Uterus (tissue), 4 donors: ENCODE measurements around the gene C2orf81. TPM values are rescaled to one million over a fixed set of nuclear protein-coding genes. Genes with fewer than 3 reads are reported as not detected.
A peak's percentile ranks its signal among the peaks of the same experiment; 100 is the strongest.
"Not testable (repeated sequence)": the region's sequence is repeated elsewhere in the genome, so short reads cannot be mapped to it uniquely, and the experiment has no call there.

Experiments used
- DNase-seq, 2 donors: peaks; one replicate each; pipeline ENCODE4 v3.0.0-alpha.2; 2019 to 2020
- H3K27ac ChIP-seq, 2 donors: fragments of 200-600 bp; sonication (generic); 1 replicate in 1 of 2; 2 replicates in 1 of 2; pipeline ENCODE4 v1.5.1; 2016 to 2018
- H3K27me3 ChIP-seq, 2 donors: fragments of 200-600 bp; sonication (generic); one replicate each; pipeline ENCODE4 v1.5.1; 2018 to 2019; ENCODE audit warnings: control low read depth in 1 of 2
- H3K36me3 ChIP-seq, 2 donors: fragments of 200-600 bp; sonication (generic); one replicate each; pipeline ENCODE4 v1.5.1; 2019; ENCODE audit warnings: control low read depth in 1 of 2
- H3K4me1 ChIP-seq, 2 donors: fragments of 200-600 bp; sonication (generic); one replicate each; pipeline ENCODE4 v1.5.1; 2018 to 2019; ENCODE audit warnings: control low read depth in 1 of 2
- H3K4me3 ChIP-seq, 2 donors: fragments of 200-600 bp; sonication (generic); 1 replicate in 1 of 2; 2 replicates in 1 of 2; pipeline ENCODE4 v1.5.1; 2018 to 2019; ENCODE audit warnings: mild to moderate bottlenecking in 1 of 2
- H3K9me3 ChIP-seq, 2 donors: fragments of 200-600 bp; sonication (generic); one replicate each; pipeline ENCODE4 v1.5.1; 2019; ENCODE audit warnings: control low read depth in 1 of 2
- POLR2A ChIP-seq, 2 donors: fragments of 450-650 bp; IDR thresholded peaks; one replicate each; pipeline ENCODE4 v1.6.1; 2016; ENCODE audit warnings: antibody characterized with exemption in 2 of 2, mild to moderate bottlenecking in 1 of 2, moderate library complexity in 1 of 2
- intact Hi-C: fragments of 100-400 bp; cut with DNase I; formaldehyde crosslinking; loops from one replicate; pipeline ENCODE4 v1.15.1; 2023; ENCODE audit warnings: low total_unique reads
- total RNA-seq, 4 donors: library from RNA; depleted of rRNA in 3 of 4; stranded (reverse); fragments of >200 nt in 3 of 4; gene quantifications; one replicate each; pipeline versions ENCODE4 v1.1.0 to v1.2.4, GENCODE V29; 2014 to 2023
- TF ChIP-seq, protein P1 (sequence below), 4 experiments: fragments of 200-600 bp in 2 of 4; fragments of 450-650 bp in 2 of 4; sonication (generic) in 2 of 4; IDR thresholded peaks; one replicate each; pipeline ENCODE4 v1.5.1; 2016 to 2019; ENCODE audit warnings: antibody characterized with exemption in 4 of 4, mild to moderate bottlenecking in 2 of 4, moderate library complexity in 1 of 4
- donor health status: DM: yes; HTN: yes; CAD: no.

Gene C2orf81
- 1 to 10 TPM in 3 of 4 donors, not detected in 1; 2.1 to 5.7 (median 2.9) TPM for total RNA-seq

DNA sequence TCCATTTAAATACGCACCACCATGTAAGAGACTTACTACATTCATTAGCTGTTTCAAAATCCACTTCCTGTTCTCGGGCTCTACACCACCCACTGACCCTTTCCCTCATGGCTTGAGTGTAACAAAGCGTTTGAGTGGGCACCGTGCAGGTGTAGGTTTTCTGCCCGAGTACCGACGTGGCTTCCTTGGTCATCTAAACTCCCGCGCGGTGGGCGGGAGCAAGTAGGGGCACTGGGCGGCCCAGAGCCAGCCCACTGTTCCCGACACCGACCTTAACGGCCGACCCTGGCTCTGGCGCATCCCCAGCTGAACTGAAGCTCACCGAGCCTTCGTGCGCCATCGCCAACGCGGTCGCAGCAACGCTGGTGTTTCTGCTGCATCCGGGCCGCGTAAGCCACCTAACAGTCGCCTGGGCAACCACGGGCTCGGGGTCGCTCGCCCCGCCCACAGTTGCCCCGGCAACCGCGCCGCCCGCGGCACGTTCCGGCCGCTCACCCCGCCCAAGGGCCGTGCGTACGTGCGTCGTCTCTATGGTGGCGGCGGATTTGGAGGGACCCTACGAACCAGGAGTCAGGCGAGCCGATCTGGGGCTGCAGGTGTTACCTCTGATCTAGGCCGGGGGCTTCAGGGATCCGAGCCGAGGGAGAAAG lies at the start of gene C2orf81, which contains the start of gene WDR54:
TSS of gene C2orf81 (minus strand) at position 399 of the 650 bp plus-strand sequence. CDS start at position 340, 59 bp downstream.
TSS of gene WDR54 (plus strand) at position 510 of the 650 bp plus-strand sequence. CDS start 424 bp downstream, outside the sequence.
- Histone ChIP-seq H3K4me1 (no peaks in the 10 kb centered on the region), H3K9me3 (no peaks in the 10 kb centered on the region), H3K36me3 (no peaks in the 10 kb centered on the region), H3K27me3 (no peaks in the 10 kb centered on the region), H3K27ac (peak within 1 kb of the TSS; percentile 47 to 80), H3K4me3 (peak within 1 kb of the TSS; percentile 39 to 61)
- intact Hi-C loops: no loop called here
- DNase-seq: peak; percentile 85 to 88
- peak in 1 of 2 donors; percentile 76 for TF ChIP-seq POLR2A (IDR thresholded peaks at IDR 0.05)
- TF ChIP-seq, protein P1, sequence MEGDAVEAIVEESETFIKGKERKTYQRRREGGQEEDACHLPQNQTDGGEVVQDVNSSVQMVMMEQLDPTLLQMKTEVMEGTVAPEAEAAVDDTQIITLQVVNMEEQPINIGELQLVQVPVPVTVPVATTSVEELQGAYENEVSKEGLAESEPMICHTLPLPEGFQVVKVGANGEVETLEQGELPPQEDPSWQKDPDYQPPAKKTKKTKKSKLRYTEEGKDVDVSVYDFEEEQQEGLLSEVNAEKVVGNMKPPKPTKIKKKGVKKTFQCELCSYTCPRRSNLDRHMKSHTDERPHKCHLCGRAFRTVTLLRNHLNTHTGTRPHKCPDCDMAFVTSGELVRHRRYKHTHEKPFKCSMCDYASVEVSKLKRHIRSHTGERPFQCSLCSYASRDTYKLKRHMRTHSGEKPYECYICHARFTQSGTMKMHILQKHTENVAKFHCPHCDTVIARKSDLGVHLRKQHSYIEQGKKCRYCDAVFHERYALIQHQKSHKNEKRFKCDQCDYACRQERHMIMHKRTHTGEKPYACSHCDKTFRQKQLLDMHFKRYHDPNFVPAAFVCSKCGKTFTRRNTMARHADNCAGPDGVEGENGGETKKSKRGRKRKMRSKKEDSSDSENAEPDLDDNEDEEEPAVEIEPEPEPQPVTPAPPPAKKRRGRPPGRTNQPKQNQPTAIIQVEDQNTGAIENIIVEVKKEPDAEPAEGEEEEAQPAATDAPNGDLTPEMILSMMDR (IDR thresholded peaks at IDR 0.05): no peak

DNA sequence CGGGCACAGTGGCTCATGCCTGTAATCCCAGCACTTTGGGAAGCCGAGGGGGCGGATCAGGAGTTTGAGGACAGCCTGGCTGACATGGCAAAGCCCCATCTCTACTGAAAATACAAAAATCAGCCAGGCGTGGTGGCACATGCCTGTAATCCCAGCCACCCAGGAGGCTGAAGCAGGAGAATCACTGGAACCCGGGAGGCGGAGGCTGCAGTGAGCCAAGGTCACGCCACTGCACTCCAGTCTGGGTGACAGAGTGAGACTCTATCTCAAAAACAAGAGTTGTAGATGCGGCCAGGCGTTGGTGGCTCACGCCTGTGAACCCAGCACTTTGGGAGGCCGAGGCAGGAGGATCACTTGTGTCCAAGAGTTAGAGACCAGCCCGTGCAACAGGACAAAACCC lies 49.3 kb upstream of the C2orf81 start:
- H3K27ac ChIP-seq, DNase-seq, intact Hi-C loops, H3K9me3 ChIP-seq, H3K36me3 ChIP-seq, H3K27me3 ChIP-seq, H3K4me3 ChIP-seq, H3K4me1 ChIP-seq: not testable (repeated sequence)

DNA sequence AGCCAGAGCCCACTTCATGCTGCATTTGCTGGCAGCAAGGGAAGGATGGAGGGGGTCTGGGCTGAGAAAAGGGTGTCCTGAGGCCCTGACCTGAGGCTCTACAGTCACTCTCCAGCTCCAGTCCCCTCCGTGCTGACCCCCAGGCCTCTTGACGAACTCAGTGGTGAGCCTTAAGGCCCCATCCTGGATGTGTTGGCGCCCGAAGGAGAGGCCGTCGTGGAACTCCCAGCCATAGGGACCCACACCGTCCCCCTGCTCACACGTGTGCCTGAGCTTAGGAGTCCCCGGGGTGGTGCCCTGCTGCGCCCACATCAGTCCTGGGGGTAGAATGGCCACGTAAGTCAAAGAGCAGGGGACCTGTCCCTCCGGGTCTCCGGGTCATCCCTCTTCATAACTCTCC lies 43.0 kb upstream of the C2orf81 start:
- intact Hi-C loops: no loop called here
- no peaks in the 10 kb centered on the region for H3K27me3 ChIP-seq
- peaks cover 4 to 7% of the 10 kb centered on the region in 2 donors for H3K4me1 ChIP-seq
- H3K27ac ChIP-seq: peak overlapping the region; percentile 64 to 81
- H3K4me3 ChIP-seq: peak overlapping the region; percentile 66 to 96
- TF ChIP-seq POLR2A (IDR thresholded peaks at IDR 0.05): no peak
- TF ChIP-seq, protein P1 (IDR thresholded peaks at IDR 0.05): no peak
- no peak for DNase-seq
- no peaks in the 10 kb centered on the region for H3K36me3 ChIP-seq
- H3K9me3 ChIP-seq: no peaks in the 10 kb centered on the region

DNA sequence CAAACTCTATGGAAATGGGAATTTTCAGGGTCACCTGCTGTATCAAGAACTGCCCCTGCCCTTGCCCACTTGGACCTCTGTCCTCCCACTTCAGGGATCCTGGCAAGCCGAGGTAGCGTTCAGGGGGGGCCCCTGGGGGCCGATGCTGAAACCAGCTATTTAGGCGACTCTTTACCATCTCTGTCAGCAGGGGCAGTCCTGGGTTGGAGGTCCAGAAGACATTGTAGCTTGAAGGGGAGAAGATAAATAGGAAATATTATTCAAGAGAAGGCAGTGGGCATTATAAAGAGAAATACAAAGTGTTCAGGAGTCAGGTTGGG lies 41.3 kb upstream of the C2orf81 start:
- no peak for TF ChIP-seq POLR2A (IDR thresholded peaks at IDR 0.05)
- TF ChIP-seq, protein P1 (IDR thresholded peaks at IDR 0.05): no peak
- DNase-seq: no peak
- Histone ChIP-seq H3K27ac (no peak overlapping the region), H3K9me3 (no peaks in the 10 kb centered on the region), H3K4me1 (peaks cover 4 to 7% of the 10 kb centered on the region in 2 donors), H3K27me3 (no peaks in the 10 kb centered on the region), H3K4me3 (no peak overlapping the region), H3K36me3 (no peaks in the 10 kb centered on the region)
- intact Hi-C loops: no loop called here

DNA sequence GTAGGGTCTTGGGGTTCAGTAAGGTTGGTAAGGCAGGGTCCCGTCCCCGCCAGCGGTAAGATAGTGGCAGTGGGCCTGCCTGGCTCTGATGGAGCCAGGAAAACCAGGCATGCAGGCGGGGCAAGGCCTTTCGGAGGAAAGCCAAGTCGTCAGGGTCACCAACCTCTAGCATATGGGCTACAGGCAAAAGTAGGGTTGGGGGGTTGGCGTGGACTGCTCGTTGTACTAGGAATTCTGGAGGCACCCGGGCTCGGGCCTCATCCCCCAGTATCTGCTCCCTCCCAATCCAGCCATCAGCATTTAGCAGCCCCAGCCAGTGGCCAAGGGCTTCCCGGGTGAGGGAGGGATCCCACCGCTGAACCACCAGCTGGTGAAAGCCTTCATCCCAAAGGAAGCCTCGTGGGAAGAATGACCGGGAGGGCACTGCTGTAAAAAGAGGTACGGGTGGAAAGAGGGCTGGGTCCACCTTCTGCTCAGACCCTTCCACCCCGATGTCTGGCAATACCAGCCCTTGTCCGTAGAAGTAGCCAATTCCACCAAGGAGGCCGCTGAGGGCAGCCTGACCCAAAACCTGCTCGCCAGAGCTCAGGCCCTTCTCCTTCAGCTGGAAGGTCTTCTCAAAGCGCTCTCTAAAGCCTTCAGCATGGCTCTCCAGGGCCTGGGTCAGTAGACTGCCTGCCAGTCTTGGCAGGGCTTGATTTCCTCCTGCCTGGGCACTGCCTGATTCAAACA lies 40.8 kb upstream of the C2orf81 start:
- DNase-seq: no peak
- Histone ChIP-seq H3K36me3 (no peaks in the 10 kb centered on the region), H3K4me3 (no peak overlapping the region), H3K27me3 (no peaks in the 10 kb centered on the region), H3K9me3 (no peaks in the 10 kb centered on the region), H3K4me1 (peaks cover 4 to 8% of the 10 kb centered on the region in 2 donors), H3K27ac (no peak overlapping the region)
- no peak for TF ChIP-seq POLR2A (IDR thresholded peaks at IDR 0.05)
- TF ChIP-seq, protein P1 (IDR thresholded peaks at IDR 0.05): no peak
- intact Hi-C loops: no loop called here
